ENCODE data around the gene MYO7A.

MYO7A gene

GRCh38 chr11:77150836-77151235 is 22.8 kb downstream of the MYO7A start:
- no peak for TF ChIP-seq CTCF (IDR thresholded peaks at IDR 0.05; ENCODE audit: insufficient read depth, low read depth, low read length, missing control alignments)
- H3K4me3 ChIP-seq (ENCODE audit: low read length) = no peak overlapping the region
- no peak for DNase-seq (ENCODE audit: low read depth)

- H3K4me3 ChIP-seq (ENCODE audit: low read length) = no peak overlapping the region
- TF ChIP-seq CTCF (IDR thresholded peaks at IDR 0.05; ENCODE audit: insufficient read depth, low read depth, low read length, missing control alignments) = no peak
- DNase-seq (ENCODE audit: low read depth) = no peak
These were observed 23.9 kb downstream of the MYO7A start for GRCh38 chr11:77151804-77152509.

- no peak for TF ChIP-seq CTCF (IDR thresholded peaks at IDR 0.05; ENCODE audit: insufficient read depth, low read depth, low read length, missing control alignments)
- H3K4me3 ChIP-seq (ENCODE audit: low read length) = no peak overlapping the region
- no peak for DNase-seq (ENCODE audit: low read depth)
These were observed 24.8 kb downstream of the MYO7A start for GRCh38 chr11:77152846-77153245.

GRCh38 chr11:77153276-77154185 is 25.5 kb downstream of the MYO7A start:
- H3K4me3 ChIP-seq (ENCODE audit: low read length) = no peak overlapping the region
- TF ChIP-seq CTCF (IDR thresholded peaks at IDR 0.05; ENCODE audit: insufficient read depth, low read depth, low read length, missing control alignments) = no peak
- no peak for DNase-seq (ENCODE audit: low read depth)

- DNase-seq (ENCODE audit: low read depth) = no peak
- H3K4me3 ChIP-seq (ENCODE audit: low read length) = no peak overlapping the region
- no peak for TF ChIP-seq CTCF (IDR thresholded peaks at IDR 0.05; ENCODE audit: insufficient read depth, low read depth, low read length, missing control alignments)
These were observed 26.5 kb downstream of the MYO7A start for GRCh38 chr11:77154381-77155081.

GRCh38 chr11:77155082-77155475 is 27.0 kb downstream of the MYO7A start:
- no peak for TF ChIP-seq CTCF (IDR thresholded peaks at IDR 0.05; ENCODE audit: insufficient read depth, low read depth, low read length, missing control alignments)
- H3K4me3 ChIP-seq (ENCODE audit: low read length) = no peak overlapping the region
- DNase-seq (ENCODE audit: low read depth) = no peak

Measured in epithelial cell of esophagus (primary cell).